GM21786 (cell line): ENCODE data around the gene RPA1.
A peak's percentile ranks its signal among the peaks of the same experiment; 100 is the strongest.
"Not testable (repeated sequence)": the region's sequence is repeated elsewhere in the genome, so short reads cannot be mapped to it uniquely, and the experiment has no call there.

ENCODE experiments used
- ATAC-seq: cut with Tn5 transposase; IDR thresholded peaks from one replicate; pipeline ENCODE4 v1.9.1; 2021; ENCODE audit not compliant: unreplicated experiment

The RPA1 gene

DNA sequence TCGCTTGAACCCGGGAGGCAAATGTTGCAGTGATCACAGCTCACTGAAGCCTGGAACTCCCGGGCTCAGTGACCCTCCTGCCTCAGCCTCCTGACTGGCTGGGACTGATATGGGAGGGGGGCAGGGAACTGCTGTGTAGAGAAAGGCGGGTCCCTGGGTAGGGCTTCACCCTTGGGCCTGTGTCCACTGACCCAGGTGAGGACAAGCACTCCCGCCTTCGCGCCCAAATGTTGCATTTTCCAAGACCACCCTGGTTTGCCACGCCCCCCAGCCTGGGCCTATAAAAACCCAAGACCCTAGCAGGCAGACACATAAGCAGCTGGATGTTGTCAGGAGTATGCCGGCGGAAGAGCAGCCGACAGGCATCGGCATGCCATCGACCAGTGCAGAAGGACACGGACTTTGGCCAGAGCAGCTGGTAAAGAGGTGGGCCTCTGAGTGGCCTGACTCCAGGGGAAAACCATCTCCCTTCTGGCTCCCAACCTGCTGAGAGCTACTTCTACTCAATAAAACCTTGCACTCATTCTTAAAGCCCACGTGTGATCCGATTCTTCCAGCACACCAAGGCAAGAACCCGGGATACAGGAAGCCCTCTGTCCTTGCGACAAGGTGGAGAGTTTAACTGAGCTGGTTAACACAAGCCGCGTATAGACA is 19.2 kb upstream of the RPA1 start:
- no peak for ATAC-seq

GRCh38 chr17:1813088-1813487 is 16.7 kb upstream of the RPA1 start:
- no peak for ATAC-seq

DNA sequence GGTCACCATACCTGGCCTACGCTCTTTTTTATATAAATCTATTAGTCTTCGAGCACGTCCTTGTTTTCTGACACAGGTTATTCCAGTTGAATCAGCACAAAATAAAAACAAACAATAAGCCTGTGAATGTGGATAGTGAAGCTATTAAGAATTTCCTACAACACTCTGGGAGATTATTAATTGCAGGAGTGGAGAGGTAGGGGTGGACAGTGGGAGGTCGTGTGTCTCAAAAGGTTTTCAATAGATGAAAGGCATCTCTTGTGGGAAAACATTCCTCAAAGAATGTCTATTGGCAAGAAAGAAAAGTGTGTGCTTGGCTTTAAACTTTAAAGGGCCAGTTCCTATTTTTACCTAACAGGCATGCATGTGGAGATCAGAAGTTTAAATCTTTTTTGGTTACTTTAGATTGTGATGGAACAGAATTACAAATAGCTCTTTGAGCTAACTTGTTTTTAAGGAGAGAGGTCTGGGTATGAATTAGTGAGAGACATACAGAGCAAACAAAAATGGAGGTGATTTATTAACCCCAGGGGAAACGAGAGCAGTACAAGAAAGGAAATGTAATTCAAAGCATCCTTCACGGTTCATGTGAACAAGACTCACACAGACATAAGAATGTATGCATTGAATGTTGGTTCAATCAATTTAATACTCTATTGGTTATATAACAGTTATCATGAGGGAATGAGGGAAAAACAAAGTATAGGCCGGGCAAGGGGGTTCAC is 9.1 kb upstream of the RPA1 start:
- no peak for ATAC-seq

DNA sequence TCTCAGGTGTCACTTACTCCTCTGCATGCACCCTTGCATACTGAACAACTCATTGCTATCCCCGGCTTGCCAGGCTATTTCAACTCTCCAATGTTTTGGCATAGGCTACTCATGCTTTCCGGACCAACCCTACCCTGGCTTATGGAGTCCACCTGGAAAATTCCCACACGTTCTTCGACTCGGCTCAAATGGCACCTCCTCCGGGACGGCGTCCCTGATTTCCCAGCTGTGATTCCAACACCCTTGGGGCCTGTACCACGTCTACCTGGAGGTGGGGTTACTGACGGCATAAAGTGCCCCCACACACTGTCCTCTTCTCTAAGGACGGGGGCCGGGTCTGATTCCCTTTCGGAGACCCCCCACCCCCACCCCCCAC is 601 bp upstream of the RPA1 start:
- ATAC-seq, result peak; percentile 7

- no peak for ATAC-seq
These were observed 483 bp downstream of the RPA1 start for GRCh38 chr17:1830288-1830687.

- ATAC-seq, result peak; percentile 74
These were observed 4.8 kb downstream of the RPA1 start for GRCh38 chr17:1834380-1835149.

DNA sequence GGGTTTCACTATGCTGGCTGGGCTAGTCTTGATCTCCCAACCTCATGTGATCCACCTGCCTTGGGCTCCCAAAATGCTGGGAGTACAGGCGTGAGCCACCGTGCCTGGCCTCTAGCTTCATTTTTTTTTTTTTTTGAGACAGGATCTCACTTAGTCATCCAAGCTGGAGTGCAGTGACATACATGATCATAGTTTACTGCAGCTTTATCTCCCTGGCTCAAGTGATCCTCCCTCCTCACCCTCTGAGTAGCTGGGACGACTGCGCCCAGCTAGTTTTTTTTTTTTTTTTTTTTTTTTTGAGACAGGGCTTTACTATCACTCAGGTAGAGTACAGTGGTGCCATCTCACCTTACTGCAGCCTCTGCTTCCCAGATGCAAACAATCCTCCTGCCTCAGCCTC is 9.7 kb downstream of the RPA1 start:
- no peak for ATAC-seq

DNA sequence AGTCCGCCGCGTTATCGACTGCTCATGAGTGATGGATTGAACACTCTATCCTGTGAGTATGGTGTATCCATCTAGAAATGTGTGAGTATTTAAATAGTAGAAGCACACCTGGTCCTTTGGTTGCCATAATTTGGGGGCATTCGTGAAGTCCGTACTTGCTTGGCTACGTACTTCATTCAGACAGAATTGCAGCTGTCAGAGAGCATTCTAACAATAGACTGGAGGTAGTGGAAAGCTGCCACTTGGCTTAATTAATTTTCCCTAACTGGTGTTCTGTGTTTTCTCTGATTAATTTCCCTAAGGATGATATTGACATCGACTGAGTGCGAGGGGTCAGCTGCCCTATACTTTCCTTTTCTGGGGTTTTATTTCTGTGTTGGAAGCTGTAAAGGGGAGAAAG is 14.1 kb downstream of the RPA1 start:
- ATAC-seq, result no peak

DNA sequence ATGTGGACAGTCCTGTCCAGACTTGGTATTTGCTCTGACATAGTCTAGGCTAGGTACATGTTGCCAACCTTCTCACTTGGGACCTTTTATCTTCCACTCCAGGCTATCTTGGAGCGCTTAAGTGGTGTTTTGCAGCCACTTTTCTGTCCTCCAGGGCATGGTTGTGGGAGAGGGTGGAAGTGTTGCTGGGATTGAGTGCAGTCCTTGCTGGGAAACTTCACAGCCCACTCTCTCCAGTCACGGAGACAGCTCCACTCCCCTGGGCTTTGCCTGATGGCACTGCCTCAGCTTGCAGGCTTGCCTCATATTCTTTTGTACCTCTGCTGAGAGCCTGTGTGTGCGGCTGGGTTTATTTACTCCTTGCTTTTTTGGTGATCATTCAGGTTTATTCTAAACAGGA is 17.4 kb downstream of the RPA1 start:
- ATAC-seq, result no peak

GRCh38 chr17:1852327-1852726 is 22.5 kb downstream of the RPA1 start:
- no peak for ATAC-seq

- ATAC-seq, result no peak
These were observed 23.9 kb downstream of the RPA1 start for GRCh38 chr17:1853698-1854097.

- ATAC-seq, result not testable (repeated sequence)
These were observed 26.7 kb downstream of the RPA1 start for GRCh38 chr17:1856462-1856861.

DNA sequence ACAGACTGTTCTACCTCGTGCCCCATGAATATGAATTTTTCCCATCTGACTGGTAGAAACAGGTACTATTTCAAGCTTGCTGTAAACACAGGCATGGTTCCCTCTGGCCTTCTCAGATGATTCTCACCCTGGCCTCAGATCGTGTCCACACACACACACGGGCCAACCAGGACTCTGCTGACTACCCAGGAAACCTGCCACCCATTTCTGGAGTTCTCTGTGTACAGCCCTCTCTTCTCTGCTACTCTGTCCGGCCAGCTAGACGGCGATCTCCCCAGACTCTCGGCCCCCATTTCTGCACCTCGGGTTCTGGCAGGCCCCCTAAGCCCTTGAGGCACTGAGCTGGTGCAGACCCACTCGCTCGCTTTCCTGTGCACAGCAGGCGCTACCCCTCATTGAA is 31.2 kb downstream of the RPA1 start:
- ATAC-seq, result no peak

- ATAC-seq, result no peak
These were observed 31.7 kb downstream of the RPA1 start for GRCh38 chr17:1861391-1862010.

GRCh38 chr17:1865252-1866037 is 35.6 kb downstream of the RPA1 start:
- no peak for ATAC-seq

GRCh38 chr17:1867307-1867706 is 37.5 kb downstream of the RPA1 start:
- no peak for ATAC-seq

DNA sequence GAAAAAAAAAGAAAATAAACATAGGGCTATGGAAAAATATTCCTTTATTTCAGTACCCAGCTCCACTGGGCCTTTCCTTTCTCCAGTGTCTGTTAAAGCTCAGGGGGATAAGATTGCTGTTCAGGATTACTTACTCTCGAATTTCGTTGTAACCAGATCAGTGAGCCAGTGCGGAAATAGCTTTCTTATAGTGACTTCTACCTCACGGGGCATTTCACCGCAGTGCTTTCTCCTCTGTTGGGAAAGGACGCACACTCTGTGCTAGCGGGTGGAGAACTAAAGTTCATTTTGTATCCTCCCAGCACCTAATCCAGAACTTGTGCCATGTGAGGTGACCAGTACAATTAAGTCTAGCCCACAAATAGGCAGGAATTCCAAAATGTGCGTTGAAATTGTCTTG is 38.3 kb downstream of the RPA1 start:
- ATAC-seq, result no peak

- no peak for ATAC-seq
These were observed 40.8 kb downstream of the RPA1 start for GRCh38 chr17:1870592-1870991.

DNA sequence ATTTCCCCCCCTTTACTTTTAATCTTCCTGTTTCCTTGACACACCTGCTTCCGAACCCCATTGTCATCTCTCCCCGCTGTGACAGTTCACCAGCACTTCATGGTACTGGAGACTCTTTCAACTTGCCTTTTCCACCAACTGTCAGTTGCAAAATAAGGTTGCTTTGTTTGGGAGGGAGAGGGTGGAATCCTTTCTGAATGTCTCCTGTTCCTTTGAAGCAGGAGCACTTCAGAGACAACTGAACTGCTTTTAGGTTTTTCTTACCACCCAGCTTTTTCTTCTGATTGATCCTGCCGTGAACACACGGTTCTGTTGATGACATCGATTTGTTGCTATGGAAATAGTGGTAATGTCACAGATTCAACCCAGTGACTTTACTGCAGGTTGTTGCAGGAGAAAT is 42.0 kb downstream of the RPA1 start:
- ATAC-seq, result no peak

GRCh38 chr17:1872254-1872653 is 42.4 kb downstream of the RPA1 start:
- no peak for ATAC-seq

GRCh38 chr17:1872976-1873375 is 43.2 kb downstream of the RPA1 start:
- no peak for ATAC-seq
